CD4-positive, alpha-beta T cell treated with Interleukin-12 subunit alpha and Interleukin-12 subunit beta, for 1 hour (primary cell): Measurements from ENCODE around the gene ARID1A.

ENCODE experiments used
- DNase-seq: peaks from one replicate; pipeline ENCODE4 v3.0.0-alpha.2; 2020

The ARID1A gene

DNA sequence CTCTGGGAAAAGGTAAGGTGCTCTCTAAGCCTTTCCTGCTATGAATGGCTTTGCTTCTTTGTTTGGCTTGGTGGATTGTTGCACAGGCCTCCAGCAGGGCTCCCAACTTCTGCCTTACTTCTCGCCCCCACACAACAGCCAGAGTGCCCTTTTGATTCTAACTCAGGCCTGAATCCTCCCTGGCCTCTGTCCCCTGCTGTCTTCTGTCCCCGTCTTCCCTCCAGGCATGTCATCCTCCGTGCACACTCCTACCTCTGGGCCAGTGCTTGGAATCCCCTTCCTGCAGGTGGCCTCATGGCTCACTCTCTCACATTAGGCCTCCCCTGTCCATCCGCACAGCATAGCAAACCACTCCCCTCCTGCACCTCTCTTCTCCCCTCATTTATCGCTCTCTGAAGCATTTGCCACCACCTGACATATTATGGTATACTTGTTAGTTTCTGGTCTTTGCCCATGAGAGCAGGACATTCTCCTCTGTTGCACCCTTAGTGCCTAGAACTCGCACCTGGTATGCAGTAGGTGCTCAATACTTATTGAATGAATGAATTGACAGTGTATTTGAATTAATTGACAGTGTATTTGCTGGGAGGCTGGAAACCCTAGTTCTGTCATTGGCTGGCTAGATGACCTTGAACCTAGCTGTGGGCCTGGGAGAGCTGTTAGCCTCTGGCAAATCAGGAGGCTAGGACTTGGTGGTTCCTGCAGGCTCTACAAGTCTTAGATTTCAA, 133.5 kb downstream of the ARID1A start:
- DNase-seq, result no peak

GRCh38 chr1:26831059-26831458, 135.2 kb downstream of the ARID1A start:
- no peak for DNase-seq
